GM12873 (cell line): ENCODE results near the gene CRYBA2.

Source experiments
- TF ChIP-seq, protein P1 (sequence below): IDR thresholded peaks from 2 replicates; pipeline ENCODE4 v1.5.1; 2012; ENCODE audit warnings: low read depth, mild to moderate bottlenecking, moderate library complexity, low read length, control low read depth; ENCODE audit not compliant: insufficient read depth; ENCODE audit errors: missing control alignments

Gene CRYBA2

GRCh38 chr2:219028141-219028540 lies 34.9 kb upstream of the CRYBA2 start:
- TF ChIP-seq, protein P1, sequence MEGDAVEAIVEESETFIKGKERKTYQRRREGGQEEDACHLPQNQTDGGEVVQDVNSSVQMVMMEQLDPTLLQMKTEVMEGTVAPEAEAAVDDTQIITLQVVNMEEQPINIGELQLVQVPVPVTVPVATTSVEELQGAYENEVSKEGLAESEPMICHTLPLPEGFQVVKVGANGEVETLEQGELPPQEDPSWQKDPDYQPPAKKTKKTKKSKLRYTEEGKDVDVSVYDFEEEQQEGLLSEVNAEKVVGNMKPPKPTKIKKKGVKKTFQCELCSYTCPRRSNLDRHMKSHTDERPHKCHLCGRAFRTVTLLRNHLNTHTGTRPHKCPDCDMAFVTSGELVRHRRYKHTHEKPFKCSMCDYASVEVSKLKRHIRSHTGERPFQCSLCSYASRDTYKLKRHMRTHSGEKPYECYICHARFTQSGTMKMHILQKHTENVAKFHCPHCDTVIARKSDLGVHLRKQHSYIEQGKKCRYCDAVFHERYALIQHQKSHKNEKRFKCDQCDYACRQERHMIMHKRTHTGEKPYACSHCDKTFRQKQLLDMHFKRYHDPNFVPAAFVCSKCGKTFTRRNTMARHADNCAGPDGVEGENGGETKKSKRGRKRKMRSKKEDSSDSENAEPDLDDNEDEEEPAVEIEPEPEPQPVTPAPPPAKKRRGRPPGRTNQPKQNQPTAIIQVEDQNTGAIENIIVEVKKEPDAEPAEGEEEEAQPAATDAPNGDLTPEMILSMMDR = no peak

DNA sequence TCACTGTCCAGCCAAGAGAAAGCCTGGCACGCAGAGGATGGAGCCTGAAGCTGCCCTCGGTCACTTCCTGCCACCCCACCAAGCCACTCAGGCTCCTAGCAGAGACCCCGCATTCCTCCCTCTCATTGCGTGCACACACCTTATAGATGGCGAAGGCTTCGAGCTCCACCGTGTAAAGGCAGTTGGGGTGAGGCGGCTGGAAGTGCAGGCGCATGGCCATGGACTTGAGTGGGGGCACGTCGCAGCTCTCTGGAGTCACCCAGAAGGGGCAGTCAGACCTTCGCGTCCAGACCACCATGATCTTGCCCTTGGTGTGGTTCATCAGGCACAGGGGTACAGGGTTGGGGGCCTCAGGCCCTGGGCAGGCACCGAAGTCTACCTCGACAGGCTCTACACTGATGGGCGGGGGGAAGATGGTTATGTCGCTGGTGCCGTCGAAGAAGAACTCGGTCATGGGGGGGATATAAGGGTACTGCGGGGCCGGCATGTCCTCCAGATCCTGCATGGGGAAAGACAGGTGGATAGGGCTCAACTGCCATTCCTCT lies 34.4 kb upstream of the CRYBA2 start:
- TF ChIP-seq, protein P1 = no peak

DNA sequence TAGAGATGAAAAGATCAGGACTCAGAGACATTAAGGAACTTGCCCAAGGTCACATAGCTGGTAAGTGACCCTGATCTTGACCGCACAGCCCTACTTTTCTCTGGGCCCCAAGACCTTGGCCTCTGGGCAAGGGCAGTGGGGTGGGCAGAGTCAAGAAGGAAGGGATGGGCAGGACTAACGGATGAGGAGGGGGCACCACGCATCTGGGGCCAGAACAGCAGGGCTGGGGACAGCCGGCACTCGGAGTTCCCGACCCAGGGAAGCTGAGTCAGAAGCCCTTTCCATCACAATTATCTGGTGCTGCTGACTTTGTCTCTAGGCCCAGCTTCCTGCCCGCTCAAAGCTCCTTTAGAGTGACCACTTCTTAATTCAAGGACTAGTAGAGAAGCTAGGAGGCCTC lies 33.7 kb upstream of the CRYBA2 start:
- TF ChIP-seq, protein P1 = no peak

- TF ChIP-seq, protein P1 = no peak
Observed at GRCh38 chr2:219025637-219026585, 32.7 kb upstream of the CRYBA2 start.

GRCh38 chr2:219024059-219024458 lies 30.8 kb upstream of the CRYBA2 start:
- TF ChIP-seq, protein P1 = no peak

DNA sequence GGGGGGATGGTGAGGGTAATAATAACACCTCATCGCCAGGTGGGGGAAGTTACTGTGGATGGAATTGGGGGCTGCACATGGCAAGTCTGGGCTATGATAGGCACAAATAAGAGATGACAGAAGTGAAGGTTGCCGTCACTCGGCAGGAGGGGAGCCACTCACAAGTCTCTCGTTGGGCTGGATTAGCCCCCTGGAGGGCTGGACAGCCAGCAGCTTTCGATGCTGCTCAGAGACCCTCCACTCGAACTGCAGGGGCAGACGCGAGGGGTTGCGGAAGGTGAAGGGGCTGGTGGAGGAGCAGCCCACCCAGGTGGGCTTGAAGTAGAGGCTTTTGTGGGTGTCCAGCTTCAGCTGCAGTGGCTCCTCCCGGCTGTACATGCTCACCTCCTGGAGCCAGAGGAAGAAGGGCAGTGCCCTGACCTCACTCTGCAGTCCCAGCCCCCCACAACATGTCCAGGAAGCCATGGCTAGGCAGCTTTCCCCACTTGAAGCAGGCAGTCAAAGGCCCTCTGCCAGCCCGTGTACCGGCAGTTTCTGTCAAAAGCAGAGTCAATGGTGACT lies 29.9 kb upstream of the CRYBA2 start:
- TF ChIP-seq, protein P1 = no peak

GRCh38 chr2:219022616-219023015 lies 29.4 kb upstream of the CRYBA2 start:
- TF ChIP-seq, protein P1 = no peak
